COR-L47 (cell line): ENCODE measurements around the gene BRI3BP.

Experiments
- DNase-seq: peaks from one replicate; lab custom pipeline; 2025; lab: John Stamatoyannopoulos, UW

The BRI3BP gene, protein sequence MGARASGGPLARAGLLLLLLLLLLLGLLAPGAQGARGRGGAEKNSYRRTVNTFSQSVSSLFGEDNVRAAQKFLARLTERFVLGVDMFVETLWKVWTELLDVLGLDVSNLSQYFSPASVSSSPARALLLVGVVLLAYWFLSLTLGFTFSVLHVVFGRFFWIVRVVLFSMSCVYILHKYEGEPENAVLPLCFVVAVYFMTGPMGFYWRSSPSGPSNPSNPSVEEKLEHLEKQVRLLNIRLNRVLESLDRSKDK

DNA sequence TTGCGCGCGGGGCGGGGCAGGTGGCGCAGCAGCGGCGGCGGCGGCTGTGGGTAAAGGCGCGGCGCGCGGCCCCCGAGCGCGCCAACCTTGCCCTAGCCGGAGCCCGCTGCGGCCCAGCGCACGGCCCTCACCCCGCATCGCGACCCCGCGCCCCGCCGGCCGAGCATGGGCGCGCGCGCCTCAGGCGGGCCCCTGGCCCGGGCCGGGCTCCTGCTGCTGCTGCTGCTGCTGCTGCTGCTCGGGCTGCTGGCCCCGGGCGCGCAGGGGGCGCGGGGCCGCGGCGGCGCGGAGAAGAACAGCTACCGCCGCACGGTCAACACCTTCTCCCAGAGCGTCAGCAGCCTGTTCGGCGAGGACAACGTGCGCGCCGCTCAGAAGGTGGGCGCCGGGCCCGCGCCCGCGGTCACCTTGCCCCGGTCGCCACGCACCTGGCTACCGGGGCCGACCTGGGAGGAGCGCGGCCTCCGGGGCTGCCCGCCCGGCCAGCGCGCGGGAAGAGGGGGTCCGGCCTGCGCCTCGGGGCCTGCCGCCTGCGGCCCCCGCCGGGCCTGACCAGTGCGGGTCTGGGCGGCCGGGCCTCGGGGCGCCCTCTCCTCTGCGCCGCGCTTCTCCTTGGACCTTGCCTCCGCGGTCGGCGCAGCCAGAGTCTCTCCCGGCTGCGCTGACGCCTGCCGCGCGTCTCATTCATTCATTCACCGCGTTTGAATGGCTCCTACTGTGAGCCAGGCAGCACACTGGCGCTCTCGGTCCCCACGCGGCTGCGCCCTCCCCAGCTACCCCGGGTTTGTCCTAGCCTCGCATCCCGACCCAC is at the start of gene BRI3BP:
BRI3BP (plus strand) TSS at position 20 of the 811 bp plus-strand sequence; CDS start at position 166, 146 bp downstream.
- DNase-seq: peak; percentile 42

DNA sequence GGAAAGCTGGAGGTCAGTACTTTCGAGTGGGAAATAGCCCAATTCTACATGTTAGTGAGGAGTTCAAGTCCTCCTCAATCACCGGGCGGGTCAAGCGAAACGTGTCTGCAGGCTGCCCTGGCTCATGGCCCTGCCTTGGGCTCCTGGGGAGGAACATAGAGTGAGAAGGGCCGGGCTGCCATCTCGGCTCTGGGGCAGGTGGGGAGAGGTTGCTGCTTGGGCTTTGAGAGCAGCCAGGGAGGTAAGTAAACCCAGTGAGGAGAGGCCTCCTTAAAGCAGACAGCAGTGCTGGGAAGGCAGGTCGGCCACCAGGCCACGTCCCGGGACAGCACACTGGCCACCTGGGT is 47.0 kb upstream of the BRI3BP start:
- DNase-seq: no peak

- no peak for DNase-seq
These were observed 46.4 kb upstream of the BRI3BP start for GRCh38 chr12:124947013-124947412.

GRCh38 chr12:124947561-124948398 is 45.7 kb upstream of the BRI3BP start:
- no peak for DNase-seq

- DNase-seq: no peak
These were observed 44.4 kb upstream of the BRI3BP start for GRCh38 chr12:124949066-124949465.

DNA sequence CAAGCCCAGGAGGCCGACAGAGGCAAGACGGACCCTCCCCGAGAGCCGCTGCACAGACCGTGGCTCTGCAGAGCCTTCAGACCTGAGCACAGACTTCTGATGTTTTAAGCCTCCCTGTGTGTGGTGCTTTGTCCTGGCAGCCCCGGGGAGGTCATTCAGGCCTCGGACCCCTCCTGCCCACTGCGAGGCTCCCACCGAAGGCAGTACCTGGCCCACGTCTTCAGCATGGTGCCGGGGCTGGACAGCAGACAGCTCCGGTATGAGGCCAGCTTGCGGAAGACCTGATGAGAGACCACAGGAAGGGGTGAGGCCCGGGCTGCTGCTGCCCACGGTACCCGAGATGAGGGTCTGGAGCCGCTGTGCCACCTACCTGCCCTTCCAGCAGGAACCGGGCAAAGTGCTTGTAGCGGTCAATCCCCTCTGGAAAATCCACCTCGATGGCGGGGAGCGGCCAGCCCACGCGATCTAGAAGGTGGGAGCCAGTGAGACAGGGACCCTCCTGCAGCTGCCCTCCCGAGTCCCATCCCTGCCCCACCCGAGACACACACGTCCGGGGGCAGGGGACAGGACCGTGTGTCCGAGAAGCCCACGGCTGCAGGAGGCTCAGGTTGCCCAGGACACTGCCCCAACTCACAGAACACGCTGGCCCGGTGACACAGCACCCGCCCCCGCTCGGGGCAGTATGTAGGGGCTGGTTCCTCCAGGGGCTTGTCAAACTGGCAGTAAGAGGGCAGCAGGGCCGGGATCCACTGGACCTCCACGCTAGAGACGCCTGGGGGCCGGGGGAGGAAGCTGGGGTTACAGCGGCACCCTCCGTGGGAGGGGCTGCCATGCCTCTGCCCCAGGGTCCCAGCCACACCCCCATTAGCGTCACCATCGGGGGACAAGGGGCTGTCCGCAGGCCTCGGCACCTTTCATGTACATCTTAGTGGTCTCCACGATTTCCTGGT is 43.4 kb upstream of the BRI3BP start:
- DNase-seq: no peak

- DNase-seq: no peak
These were observed 41.1 kb upstream of the BRI3BP start for GRCh38 chr12:124952295-124952694.

DNA sequence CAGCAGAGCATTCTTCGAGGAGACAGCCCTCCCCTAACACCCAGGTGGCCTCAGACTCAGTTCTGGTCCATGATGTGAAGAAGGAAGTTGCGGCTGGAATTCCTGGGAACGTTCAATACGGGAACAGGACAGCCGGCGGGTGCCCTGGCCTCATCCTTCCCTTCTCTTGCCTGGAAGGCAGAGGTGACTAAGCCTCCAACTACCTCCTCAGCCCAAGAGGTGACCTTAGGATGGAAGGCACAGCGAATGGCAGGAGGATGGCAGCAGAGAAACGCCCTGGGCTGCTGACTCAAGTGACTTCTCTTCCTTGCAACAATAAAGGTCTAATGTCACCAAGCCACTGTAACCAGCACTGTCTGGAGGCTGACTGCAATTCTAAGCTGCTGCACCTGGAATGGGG is 40.6 kb upstream of the BRI3BP start:
- no peak for DNase-seq

DNA sequence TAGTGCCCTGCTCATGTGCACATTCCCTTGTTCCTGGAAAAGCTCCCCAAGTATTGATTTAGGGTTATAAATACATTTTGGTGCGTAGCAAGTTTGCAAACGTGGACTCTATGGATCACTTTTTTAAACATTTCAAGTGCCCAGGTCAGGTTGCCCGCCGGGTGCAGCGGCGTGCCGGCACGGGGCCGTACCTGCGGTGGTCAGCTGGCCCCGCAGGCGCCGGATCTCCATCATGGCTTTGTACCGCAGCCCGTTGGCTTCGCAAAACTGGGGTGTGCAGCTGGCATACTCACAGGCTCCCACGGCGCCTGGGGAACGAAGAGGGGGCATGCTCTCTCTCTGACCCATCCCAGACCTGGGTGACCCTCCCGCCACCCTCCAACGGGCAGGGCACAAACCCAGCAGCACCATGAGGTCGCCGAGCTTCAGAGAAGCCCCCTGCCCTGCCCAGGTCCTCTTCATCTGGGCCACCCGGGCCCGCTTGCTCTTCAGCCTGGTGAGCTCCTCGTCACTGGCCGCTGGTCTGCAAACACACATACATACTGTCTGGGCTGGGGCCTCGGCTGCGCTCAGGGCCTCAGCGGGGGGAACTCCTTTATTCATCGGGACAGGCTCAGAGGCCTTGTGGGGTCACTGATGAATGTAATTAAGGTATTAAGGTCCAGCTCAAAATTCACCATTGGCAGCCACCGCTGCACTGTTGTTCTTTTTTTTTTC is 39.6 kb upstream of the BRI3BP start:
- no peak for DNase-seq

- no peak for DNase-seq
These were observed 38.7 kb upstream of the BRI3BP start for GRCh38 chr12:124954771-124955170.

DNA sequence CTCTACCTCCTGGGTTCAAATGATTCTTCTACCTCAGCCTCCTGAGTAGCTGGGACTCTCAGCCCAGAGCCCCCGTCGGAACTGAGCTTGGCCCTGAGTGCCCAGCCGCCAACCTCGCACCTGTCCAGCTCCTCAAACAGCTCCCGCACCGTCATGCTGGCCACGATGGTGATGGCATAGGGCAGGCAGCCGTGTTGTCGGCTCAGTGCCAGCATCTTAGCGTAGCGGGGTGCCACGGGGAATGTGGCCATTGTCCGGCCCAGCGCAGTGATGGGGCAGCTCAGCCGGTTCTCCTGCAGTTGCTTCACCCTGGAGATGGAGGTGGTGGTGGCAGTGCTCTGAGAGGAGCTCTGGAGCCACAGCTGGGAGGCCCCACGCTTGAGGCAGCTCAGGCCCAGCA is 36.9 kb upstream of the BRI3BP start:
- DNase-seq: no peak

GRCh38 chr12:124961055-124961454 is 32.4 kb upstream of the BRI3BP start:
- DNase-seq: no peak

GRCh38 chr12:124963211-124963610 is 30.2 kb upstream of the BRI3BP start:
- no peak for DNase-seq

GRCh38 chr12:124964251-124964650 is 29.2 kb upstream of the BRI3BP start:
- no peak for DNase-seq

DNA sequence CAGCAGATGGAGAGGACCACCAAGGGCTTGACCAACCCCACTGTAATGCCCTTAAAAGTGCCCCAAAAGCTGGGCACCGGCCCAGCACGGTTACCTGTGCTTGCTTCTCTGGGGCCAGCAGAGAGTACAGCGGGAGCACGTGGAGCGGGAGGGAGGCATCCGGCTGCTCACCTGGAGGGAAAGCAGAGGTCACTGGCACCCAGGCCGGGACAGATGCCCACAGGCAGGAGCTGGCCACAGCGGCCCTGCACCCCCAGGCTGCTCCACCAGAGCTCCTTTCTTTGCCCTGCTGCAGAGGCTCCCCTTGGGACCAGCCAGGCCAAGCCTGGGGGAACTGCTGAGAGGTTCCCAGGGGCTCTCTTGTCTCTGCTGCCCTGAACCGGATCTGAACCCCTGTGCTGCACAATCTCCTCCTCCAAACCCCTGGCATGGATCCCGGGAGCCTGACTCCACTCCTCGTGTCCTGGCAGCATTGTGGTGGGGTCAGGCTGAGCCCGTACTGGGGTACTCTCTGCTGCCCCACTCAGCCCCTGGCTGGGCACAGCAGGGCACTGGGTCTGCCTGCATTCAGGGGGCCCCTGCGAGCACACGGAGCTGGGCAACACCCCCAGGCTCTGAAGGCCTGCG is 28.5 kb upstream of the BRI3BP start:
- DNase-seq: no peak

GRCh38 chr12:124967016-124967739 is 26.3 kb upstream of the BRI3BP start:
- DNase-seq: no peak

DNA sequence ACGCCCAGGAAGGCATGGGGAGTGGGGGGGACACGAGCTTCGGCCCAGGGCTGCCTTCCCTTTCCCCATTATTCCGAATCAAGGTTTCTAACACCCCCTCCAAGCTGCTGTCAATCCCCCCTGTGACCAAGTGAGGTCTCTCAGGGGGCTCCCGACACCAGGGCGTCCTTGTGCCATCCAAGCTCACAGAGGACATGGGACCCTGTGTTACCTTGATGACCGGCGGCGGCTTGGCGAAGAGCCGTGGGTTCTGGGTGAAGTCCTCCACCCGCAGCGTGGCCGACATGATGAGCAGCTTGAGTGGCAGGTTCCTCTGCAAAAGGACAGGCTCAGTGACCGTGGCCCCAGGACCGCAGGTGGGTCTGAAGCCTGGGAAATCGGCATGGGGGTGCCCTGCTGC is 24.8 kb upstream of the BRI3BP start:
- no peak for DNase-seq

- no peak for DNase-seq
These were observed 22.6 kb upstream of the BRI3BP start for GRCh38 chr12:124970647-124971402.

- no peak for DNase-seq
These were observed 21.8 kb upstream of the BRI3BP start for GRCh38 chr12:124971603-124972002.
